ENCODE measurements around the gene RAPGEFL1.
"Not testable (repeated sequence)": the region's sequence is repeated elsewhere in the genome, so short reads cannot be mapped to it uniquely, and the experiment has no call there.

RAPGEFL1 gene

DNA sequence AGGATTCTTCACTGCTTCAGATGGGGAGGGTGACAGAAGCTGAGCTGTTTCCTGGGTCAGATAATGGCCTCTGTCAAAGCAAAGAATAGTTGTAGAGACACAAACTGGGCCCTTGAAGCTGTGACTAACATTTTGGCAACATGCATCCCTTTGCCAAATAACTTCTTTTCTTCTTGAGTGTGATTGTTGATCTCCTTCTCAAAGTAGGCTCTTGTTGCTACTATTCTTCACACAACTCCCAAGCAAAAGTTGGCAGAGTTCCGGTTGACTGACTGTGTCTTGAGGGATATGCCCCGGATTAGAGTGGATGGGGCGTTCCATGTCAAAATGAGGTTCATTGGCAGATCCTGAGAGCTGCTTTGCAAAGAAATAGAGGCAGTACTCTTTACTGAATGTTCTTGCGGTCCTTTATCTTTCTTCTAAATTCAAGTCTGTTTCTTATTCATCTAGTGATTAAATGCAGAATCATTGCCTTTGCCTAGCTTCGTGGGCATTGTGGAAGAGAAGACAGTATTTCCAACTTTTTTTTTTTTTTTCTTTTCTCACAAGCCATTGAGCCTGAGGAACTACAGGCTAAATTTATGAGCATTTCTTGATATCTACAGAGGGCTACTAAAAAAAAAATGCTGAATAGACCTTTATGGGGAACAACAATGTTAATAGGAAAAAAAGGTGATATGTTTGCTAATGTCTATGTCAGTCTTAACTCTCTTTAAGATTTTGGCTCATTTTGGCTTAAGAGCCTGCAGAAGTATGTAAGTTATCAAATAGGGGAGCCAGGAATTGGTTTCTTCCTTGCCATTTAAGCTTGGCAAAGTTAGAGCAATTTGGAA, 47.7 kb downstream of the RAPGEFL1 start:
- Histone ChIP-seq H3K9ac (no peak overlapping the region), H3K4me2 (no peak overlapping the region), H3K4me1 (ENCODE audit: low read depth, poor library complexity, severe bottlenecking) (peaks cover 15% of the 10 kb centered on the region), H3K27me3 (ENCODE audit: insufficient read depth, low read depth) (no peaks in the 10 kb centered on the region), H3K27ac (no peak overlapping the region), H3K4me3 (IDR thresholded peaks at IDR 0.05; ENCODE audit: insufficient read depth, low read depth, low read length) (no peak overlapping the region), H3K36me3 (ENCODE audit: insufficient read depth) (no peaks in the 10 kb centered on the region), H4K20me1 (ENCODE audit: insufficient read depth) (no peaks in the 10 kb centered on the region), H2AFZ (ENCODE audit: low read depth) (no peak overlapping the region), H3K79me2 (ENCODE audit: insufficient read depth, low read depth) (peaks cover 34% of the 10 kb centered on the region)
- TF ChIP-seq, protein P1, sequence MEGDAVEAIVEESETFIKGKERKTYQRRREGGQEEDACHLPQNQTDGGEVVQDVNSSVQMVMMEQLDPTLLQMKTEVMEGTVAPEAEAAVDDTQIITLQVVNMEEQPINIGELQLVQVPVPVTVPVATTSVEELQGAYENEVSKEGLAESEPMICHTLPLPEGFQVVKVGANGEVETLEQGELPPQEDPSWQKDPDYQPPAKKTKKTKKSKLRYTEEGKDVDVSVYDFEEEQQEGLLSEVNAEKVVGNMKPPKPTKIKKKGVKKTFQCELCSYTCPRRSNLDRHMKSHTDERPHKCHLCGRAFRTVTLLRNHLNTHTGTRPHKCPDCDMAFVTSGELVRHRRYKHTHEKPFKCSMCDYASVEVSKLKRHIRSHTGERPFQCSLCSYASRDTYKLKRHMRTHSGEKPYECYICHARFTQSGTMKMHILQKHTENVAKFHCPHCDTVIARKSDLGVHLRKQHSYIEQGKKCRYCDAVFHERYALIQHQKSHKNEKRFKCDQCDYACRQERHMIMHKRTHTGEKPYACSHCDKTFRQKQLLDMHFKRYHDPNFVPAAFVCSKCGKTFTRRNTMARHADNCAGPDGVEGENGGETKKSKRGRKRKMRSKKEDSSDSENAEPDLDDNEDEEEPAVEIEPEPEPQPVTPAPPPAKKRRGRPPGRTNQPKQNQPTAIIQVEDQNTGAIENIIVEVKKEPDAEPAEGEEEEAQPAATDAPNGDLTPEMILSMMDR (conservative IDR thresholded peaks at IDR 0.05; ENCODE audit: low read depth, low read length) = no peak

DNA sequence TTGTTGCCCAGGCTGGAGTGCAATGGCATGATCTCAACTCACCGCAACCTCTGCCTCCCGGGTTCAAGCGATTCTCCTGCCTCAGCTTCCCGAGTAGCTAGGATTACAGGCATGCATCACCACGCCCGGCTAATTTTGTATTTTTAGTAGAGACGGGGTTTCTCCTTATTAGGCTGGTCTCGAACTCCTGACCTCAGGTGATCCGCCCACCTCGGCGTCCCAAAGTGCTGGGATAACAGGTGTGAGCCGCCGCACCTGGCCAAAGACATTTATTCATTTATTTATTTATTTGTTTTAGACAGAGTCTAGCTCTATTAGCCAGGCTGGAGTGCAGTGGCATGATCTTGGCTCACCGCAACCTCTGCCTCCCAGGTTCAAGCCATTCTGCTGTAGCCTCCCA, 51.9 kb downstream of the RAPGEFL1 start:
- not testable (repeated sequence) for H3K4me3 ChIP-seq (IDR thresholded peaks at IDR 0.05; ENCODE audit: insufficient read depth, low read depth, low read length); H3K4me2 ChIP-seq; H4K20me1 ChIP-seq (ENCODE audit: insufficient read depth); H3K79me2 ChIP-seq (ENCODE audit: insufficient read depth, low read depth); H3K36me3 ChIP-seq (ENCODE audit: insufficient read depth); H2AFZ ChIP-seq (ENCODE audit: low read depth); H3K9ac ChIP-seq; H3K27ac ChIP-seq; H3K27me3 ChIP-seq (ENCODE audit: insufficient read depth, low read depth); H3K4me1 ChIP-seq (ENCODE audit: low read depth, poor library complexity, severe bottlenecking)

DNA sequence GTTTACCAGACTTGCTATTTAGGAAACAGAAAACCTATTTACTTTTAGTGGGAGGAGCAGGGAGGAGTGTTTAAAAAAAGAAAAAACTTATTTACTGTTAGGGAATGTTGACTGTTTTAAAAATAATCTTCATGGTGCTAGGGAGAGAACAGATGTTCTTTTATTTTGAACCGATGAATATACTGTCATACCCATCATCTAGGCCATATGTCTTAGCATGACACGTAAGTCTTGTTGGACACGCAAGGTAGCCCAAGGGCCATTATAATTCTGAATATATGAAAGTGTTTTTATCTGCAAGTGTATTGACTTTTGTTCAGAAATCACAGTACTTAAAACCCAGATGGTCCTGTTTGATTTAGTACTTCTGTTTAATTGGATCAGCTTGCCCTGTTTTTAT, 53.4 kb downstream of the RAPGEFL1 start:
- Histone ChIP-seq H4K20me1 (ENCODE audit: insufficient read depth) (no peaks in the 10 kb centered on the region), H2AFZ (ENCODE audit: low read depth) (no peak overlapping the region), H3K9ac (no peak overlapping the region), H3K79me2 (ENCODE audit: insufficient read depth, low read depth) (peaks cover 7% of the 10 kb centered on the region; the same call in 1 of the 2 replicates), H3K36me3 (ENCODE audit: insufficient read depth) (no peaks in the 10 kb centered on the region), H3K4me1 (ENCODE audit: low read depth, poor library complexity, severe bottlenecking) (peaks cover 5% of the 10 kb centered on the region), H3K4me2 (no peak overlapping the region), H3K27ac (no peak overlapping the region), H3K27me3 (ENCODE audit: insufficient read depth, low read depth) (no peaks in the 10 kb centered on the region), H3K4me3 (IDR thresholded peaks at IDR 0.05; ENCODE audit: insufficient read depth, low read depth, low read length) (no peak overlapping the region)
- TF ChIP-seq, protein P1 (conservative IDR thresholded peaks at IDR 0.05; ENCODE audit: low read depth, low read length) = no peak

GRCh38 chr17:40231928-40232327, 54.7 kb downstream of the RAPGEFL1 start:
- not testable (repeated sequence) for H3K79me2 ChIP-seq (ENCODE audit: insufficient read depth, low read depth)

GRCh38 chr17:40241252-40241834, 64.1 kb downstream of the RAPGEFL1 start:
- Histone ChIP-seq H3K4me2 (no peak overlapping the region), H3K36me3 (ENCODE audit: insufficient read depth) (no peaks in the 10 kb centered on the region), H3K27me3 (ENCODE audit: insufficient read depth, low read depth) (no peaks in the 10 kb centered on the region), H3K4me1 (ENCODE audit: low read depth, poor library complexity, severe bottlenecking) (no peaks in the 10 kb centered on the region), H3K79me2 (ENCODE audit: insufficient read depth, low read depth) (peaks cover 20% of the 10 kb centered on the region; the same call in 1 of the 2 replicates), H2AFZ (ENCODE audit: low read depth) (no peak overlapping the region), H3K4me3 (IDR thresholded peaks at IDR 0.05; ENCODE audit: insufficient read depth, low read depth, low read length) (no peak overlapping the region), H4K20me1 (ENCODE audit: insufficient read depth) (no peaks in the 10 kb centered on the region), H3K27ac (no peak overlapping the region), H3K9ac (no peak overlapping the region)
- TF ChIP-seq, protein P1 (conservative IDR thresholded peaks at IDR 0.05; ENCODE audit: low read depth, low read length) = no peak

More at GRCh38 chr17:40231928-40232327, 54.7 kb downstream of the RAPGEFL1 start:
- not testable (repeated sequence) for H3K4me1 ChIP-seq (ENCODE audit: low read depth, poor library complexity, severe bottlenecking); H3K4me3 ChIP-seq (IDR thresholded peaks at IDR 0.05; ENCODE audit: insufficient read depth, low read depth, low read length); H2AFZ ChIP-seq (ENCODE audit: low read depth); H3K4me2 ChIP-seq; H3K36me3 ChIP-seq (ENCODE audit: insufficient read depth); H4K20me1 ChIP-seq (ENCODE audit: insufficient read depth); H3K9ac ChIP-seq; H3K27ac ChIP-seq; H3K27me3 ChIP-seq (ENCODE audit: insufficient read depth, low read depth)
